HepG2 (cell line): ENCODE results near the gene CSNK1D. TPM values are rescaled to one million over a fixed set of nuclear protein-coding genes. Genes with fewer than 3 reads are reported as not detected.

Source experiments
- FOXP4 ChIP-seq: sonication (generic); formaldehyde crosslinking; IDR thresholded peaks from 2 replicates; pipeline ENCODE4 v1.4.0; 2020; ENCODE audit warnings: missing genetic modification reagents
- HDAC1 ChIP-seq: sonication (generic); formaldehyde crosslinking; IDR thresholded peaks from 2 replicates; pipeline ENCODE4 v1.5.1; 2020; ENCODE audit warnings: mild to moderate bottlenecking, missing genetic modification reagents
- IKZF4 ChIP-seq: sonication (generic); formaldehyde crosslinking; IDR thresholded peaks from 2 replicates; pipeline ENCODE4 v1.5.1; 2020; ENCODE audit warnings: borderline replicate concordance, mild to moderate bottlenecking, low read depth, missing genetic modification reagents; ENCODE audit errors: not compliant biosample characterization
- LCORL ChIP-seq, 2 experiments: fragments of 450-650 bp in 1 of 2; sonication (generic) in 1 of 2; formaldehyde crosslinking in 1 of 2; IDR thresholded peaks; 2 replicates each; pipeline versions ENCODE4 v1.5.0 to v1.6.1; 2017 to 2020; ENCODE audit warnings: antibody characterized with exemption in 1 of 2, missing genetic modification reagents in 1 of 2
- LRRFIP1 ChIP-seq: sonication (generic); formaldehyde crosslinking; conservative IDR thresholded peaks from 2 replicates; pipeline ENCODE4 v1.4.0; 2020; ENCODE audit warnings: missing genetic modification reagents
- NAIF1 ChIP-seq: sonication (generic); formaldehyde crosslinking; IDR thresholded peaks from 2 replicates; pipeline ENCODE4 v1.5.0; 2020; ENCODE audit warnings: mild to moderate bottlenecking, missing genetic modification reagents, borderline replicate concordance
- NFIB ChIP-seq: sonication (generic); formaldehyde crosslinking; IDR thresholded peaks from 2 replicates; pipeline ENCODE4 v1.9.0; 2021; ENCODE audit warnings: missing genetic modification reagents, mild to moderate bottlenecking, borderline replicate concordance
- SKI ChIP-seq: fragments of 450-650 bp; IDR thresholded peaks from one replicate; pipeline ENCODE4 v1.6.1; 2018; ENCODE audit warnings: mild to moderate bottlenecking; ENCODE audit not compliant: partially characterized antibody
- ZBTB25 ChIP-seq: IDR thresholded peaks from 2 replicates; pipeline ENCODE4 v1.6.1; 2018; ENCODE audit warnings: missing genetic modification reagents
- ZNF280D ChIP-seq: sonication (generic); formaldehyde crosslinking; IDR thresholded peaks from 2 replicates; pipeline ENCODE4 v1.5.1; 2020; ENCODE audit warnings: mild to moderate bottlenecking, missing genetic modification reagents
- ZNF574 ChIP-seq: sonication (generic); formaldehyde crosslinking; IDR thresholded peaks from 2 replicates; pipeline ENCODE4 v1.4.0; 2020; ENCODE audit warnings: missing genetic modification reagents
- polyA plus RNA-seq, 8 experiments: library from polyadenylated mRNA; depleted of rRNA in 3 of 8; stranded (reverse) in 7 of 8; unstranded in 1 of 8; fragments of >200 nt; fragmentation: Illumina TruSeq in 4 of 8; extraction: Trizol in 4 of 8; gene quantifications; 2 replicates each; pipeline versions ENCODE4 v1.2.1 to v1.2.3, GENCODE V29; 2011 to 2016; ENCODE audit warnings: low read depth in 4 of 8, missing spikeins in 1 of 8, mixed read lengths in 1 of 8; ENCODE audit not compliant: insufficient read depth in 1 of 8
- total RNA-seq, 5 experiments: library from RNA; depleted of rRNA; stranded (reverse); fragments of >200 nt; fragmentation: Illumina TruSeq; extraction: Trizol; gene quantifications; 2 replicates each; pipeline ENCODE4 v1.2.3, GENCODE V29; 2016; ENCODE audit warnings: low read depth in 1 of 5

Gene CSNK1D
- total and polyA plus RNA-seq, 2 of the 13 experiments (the other 11 are each of a cell fraction or from before 2014, with no cell fraction given), result 31.5 to 128 TPM

- TF ChIP-seq ZNF574 (CRISPR knock-in tag) (peak; percentile 51), LRRFIP1 (CRISPR knock-in tag) (no peak), IKZF4 (CRISPR knock-in tag) (peak; percentile 51), FOXP4 (0 out of 2 replicates have a peak, but pooled peaks have one; percentile 8), HDAC1 (CRISPR knock-in tag) (peak; percentile 69), ZBTB25 (peak; percentile 59; the same call in 1 of the 2 replicates), NAIF1 (CRISPR knock-in tag) (0 out of 2 replicates have a peak, but pooled peaks have one; percentile 34), NFIB (no peak), ZNF280D (CRISPR knock-in tag) (0 out of 2 replicates have a peak, but pooled peaks have one; percentile 8), LCORL (IDR thresholded peaks at IDR 0.05) (no peak), LCORL (CRISPR knock-in tag; IDR thresholded peaks at IDR 0.05) (no peak; the same call in none of the 2 replicates), SKI (peak; percentile 33)
These were observed 32.1 kb downstream of the CSNK1D start (continued) for GRCh38 chr17:82241183-82241925.
